Measurements from ENCODE around the gene DNAH2. TPM values are rescaled to one million over a fixed set of nuclear protein-coding genes. Genes with fewer than 3 reads are reported as not detected.

DNAH2 gene
- total and polyA plus RNA-seq, 7 donors: under 0.01 to 0.36 (median 0.30) TPM; not detected in 3

- Histone ChIP-seq H3K4me1 (peaks cover 0 to 81% (median 58%) of the 10 kb centered on the region in 4 donors), H3K4me3 (no peak overlapping the region), H3K27me3 (no peaks in the 10 kb centered on the region), H3K9me3 (no peaks in the 10 kb centered on the region), H3K36me3 (peaks cover 0 to 6% (median 3%) of the 10 kb centered on the region in 4 donors), H3K27ac (peak overlapping the region; percentile 53 to 100 (median 97))
- intact Hi-C loops (cut with DNase I): loop anchor here (10.0 kb wide), 1 partner anchor 355 kb away; the partner anchor contains the start of genes POLR2A and SLC35G6
- 17 to 54% methylated on average over 6 of the region's 6 CpGs for WGBS, 2 donors
- TF ChIP-seq POLR2AphosphoS5 (IDR thresholded peaks at IDR 0.05) (no peak), CTCF (IDR thresholded peaks at IDR 0.05) (no peak), POLR2A (IDR thresholded peaks at IDR 0.05) (no peak), EP300 (IDR thresholded peaks at IDR 0.05) (no peak)
- DNase-seq: peak; percentile 61
Measured at GRCh38 chr17:7839190-7839875, 121.8 kb downstream of the DNAH2 start.

GRCh38 chr17:7839876-7840261 is 122.3 kb downstream of the DNAH2 start:
- peak overlapping the region in 3 of 4 donors; percentile 96 to 100 (median 98) for H3K27ac ChIP-seq
- peak; percentile 63 for DNase-seq
- 31 to 63% methylated on average over 2 of the region's 2 CpGs for WGBS, 2 donors
- peaks cover 0 to 84% (median 59%) of the 10 kb centered on the region in 4 donors for H3K4me1 ChIP-seq
- H3K4me3 ChIP-seq: no peak overlapping the region
- TF ChIP-seq POLR2AphosphoS5 (IDR thresholded peaks at IDR 0.05) (no peak), CTCF (IDR thresholded peaks at IDR 0.05) (no peak), POLR2A (IDR thresholded peaks at IDR 0.05) (no peak), EP300 (IDR thresholded peaks at IDR 0.05) (no peak)
- no peaks in the 10 kb centered on the region for H3K9me3 ChIP-seq
- H3K36me3 ChIP-seq: peaks cover 0 to 6% (median 3%) of the 10 kb centered on the region in 4 donors
- intact Hi-C loops (cut with DNase I): loop anchor here (5.0 to 10.0 kb wide), 3 partner anchors 317 to 598 kb away; partner anchors contain the start of genes GABARAP, POLR2A and SLC35G6
- no peaks in the 10 kb centered on the region for H3K27me3 ChIP-seq

- no peak overlapping the region for H3K4me3 ChIP-seq
- intact Hi-C loops (cut with DNase I): loop anchor here (5.0 kb wide), 2 partner anchors 317 to 598 kb away; partner anchors contain the start of gene GABARAP
- peaks cover 0 to 90% (median 64%) of the 10 kb centered on the region in 4 donors for H3K4me1 ChIP-seq
Measured at GRCh38 chr17:7840441-7840840, 122.9 kb downstream of the DNAH2 start.

GRCh38 chr17:7840875-7841274 is 123.3 kb downstream of the DNAH2 start:
- H3K4me3 ChIP-seq: peak overlapping the region in 3 of 4 donors; percentile 61 to 75 (median 71)
- no peak for TF ChIP-seq EP300 (IDR thresholded peaks at IDR 0.05)
- no peak for TF ChIP-seq CTCF (IDR thresholded peaks at IDR 0.05)
- peak overlapping the region; percentile 96 to 100 (median 98) for H3K27ac ChIP-seq
- WGBS, 2 donors: 64 to 75% methylated on average over 1 of the region's 1 CpG
- peaks cover 0 to 12% (median 6%) of the 10 kb centered on the region in 4 donors for H3K36me3 ChIP-seq
- intact Hi-C loops (cut with DNase I): loop anchor here (5.0 kb wide), 2 partner anchors 316 to 599 kb away; partner anchors contain the start of gene GABARAP
- peaks cover 0 to 91% (median 69%) of the 10 kb centered on the region in 4 donors for H3K4me1 ChIP-seq
- no peaks in the 10 kb centered on the region for H3K27me3 ChIP-seq
- no peak for DNase-seq
- H3K9me3 ChIP-seq: no peaks in the 10 kb centered on the region

More at GRCh38 chr17:7840441-7840840, 122.9 kb downstream of the DNAH2 start:
- no peaks in the 10 kb centered on the region for H3K27me3 ChIP-seq
- H3K36me3 ChIP-seq: peaks cover 0 to 8% (median 4%) of the 10 kb centered on the region in 4 donors
- WGBS, 2 donors: 35 to 52% methylated on average over 1 of the region's 1 CpG
- DNase-seq: no peak
- TF ChIP-seq EP300 (IDR thresholded peaks at IDR 0.05) (no peak), CTCF (IDR thresholded peaks at IDR 0.05) (no peak), POLR2AphosphoS5 (IDR thresholded peaks at IDR 0.05) (no peak), POLR2A (IDR thresholded peaks at IDR 0.05) (no peak)
- peak overlapping the region in 3 of 4 donors; percentile 96 to 100 (median 98) for H3K27ac ChIP-seq
- H3K9me3 ChIP-seq: no peaks in the 10 kb centered on the region

All from sigmoid colon (tissue), 7 donors.